Measurements from ENCODE around the gene ADAMTS6.

Gene ADAMTS6

DNA sequence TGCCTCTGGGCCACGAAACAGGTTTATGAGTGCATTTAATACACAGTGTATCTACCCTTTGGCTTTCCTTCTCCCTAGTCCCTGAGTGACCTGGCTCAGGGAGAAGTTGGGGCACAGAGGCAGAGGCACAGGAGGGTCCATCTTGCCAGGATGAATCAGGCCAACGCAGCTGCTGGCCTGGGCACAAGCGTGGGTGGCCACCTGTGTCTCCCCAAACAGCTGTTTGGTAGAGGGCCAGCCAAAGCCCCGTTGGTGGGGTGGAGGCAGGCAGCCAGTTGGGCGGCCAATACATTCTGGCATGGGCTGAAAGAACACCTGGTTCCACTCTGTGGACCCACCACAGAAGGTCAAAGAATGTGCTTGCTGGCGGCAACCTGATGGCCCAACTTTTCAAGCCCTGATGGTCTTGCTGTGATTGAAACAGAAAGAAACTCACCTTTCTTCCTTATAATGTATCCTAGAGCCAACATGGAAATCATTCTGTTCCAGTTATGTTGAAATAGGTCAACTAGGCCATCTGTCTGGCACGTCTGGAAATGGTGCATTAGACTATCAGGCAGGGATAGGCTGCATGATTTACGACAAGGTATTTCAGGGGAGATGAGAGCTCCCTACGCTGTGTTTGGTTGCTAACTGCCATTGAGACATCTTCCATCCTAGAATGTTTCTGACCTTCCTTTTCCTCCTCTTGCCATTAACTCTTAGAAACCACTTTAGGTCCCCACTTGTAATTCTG lies 337.4 kb downstream of the ADAMTS6 start:
- DNase-seq (ENCODE audit: low read depth) = no peak

DNA sequence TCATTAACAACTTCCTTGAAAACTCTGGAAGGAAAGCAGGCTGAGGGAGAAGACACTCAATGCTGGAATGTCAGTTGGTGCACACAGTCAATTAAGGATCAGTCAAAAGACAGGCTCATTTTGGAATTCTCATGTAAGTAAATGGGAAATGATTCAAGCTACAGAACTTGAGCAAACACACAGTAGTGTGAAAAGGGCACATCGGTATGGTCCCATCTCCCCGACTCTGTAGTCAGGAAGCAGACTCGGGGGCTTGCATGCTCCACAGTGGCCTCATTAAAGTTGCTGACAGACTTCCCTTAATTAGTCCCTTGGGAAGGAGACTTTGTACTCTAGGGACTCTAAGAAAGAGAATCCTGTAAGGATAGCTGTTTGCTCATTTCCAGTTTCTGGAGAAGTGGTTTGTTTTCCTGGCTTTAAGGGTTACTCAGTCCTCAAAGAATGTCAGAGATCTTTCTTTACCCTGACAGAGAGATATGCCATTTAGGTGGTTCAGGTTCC lies 339.2 kb downstream of the ADAMTS6 start:
- DNase-seq (ENCODE audit: low read depth) = no peak

- DNase-seq (ENCODE audit: low read depth) = no peak
Observed at GRCh38 chr5:65142016-65142415, 339.7 kb downstream of the ADAMTS6 start.

- DNase-seq (ENCODE audit: low read depth) = no peak
Observed at GRCh38 chr5:65141493-65141892, 340.2 kb downstream of the ADAMTS6 start.

DNA sequence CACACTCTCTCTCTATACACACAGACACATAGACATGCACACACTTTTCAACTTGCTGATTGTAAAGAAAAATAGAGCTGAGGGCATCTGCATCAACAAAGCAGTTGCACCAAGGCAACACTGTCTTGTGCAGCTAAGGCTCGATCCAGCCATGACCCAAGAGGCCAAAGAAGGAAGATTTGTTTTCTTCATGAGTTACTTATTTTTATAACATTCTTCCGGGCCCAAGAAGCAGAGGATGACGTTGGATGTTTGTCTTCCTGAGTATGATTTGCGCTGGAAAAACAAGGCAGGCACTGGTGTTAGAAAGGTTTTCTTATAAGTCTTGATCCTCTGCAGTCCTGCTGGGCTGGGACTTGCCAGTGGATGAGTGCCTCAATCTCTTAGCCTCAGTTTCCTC lies 344.1 kb downstream of the ADAMTS6 start:
- no peak for DNase-seq (ENCODE audit: low read depth)

- no peak for DNase-seq (ENCODE audit: low read depth)
Observed at GRCh38 chr5:65133477-65134110, 348.1 kb downstream of the ADAMTS6 start.

DNA sequence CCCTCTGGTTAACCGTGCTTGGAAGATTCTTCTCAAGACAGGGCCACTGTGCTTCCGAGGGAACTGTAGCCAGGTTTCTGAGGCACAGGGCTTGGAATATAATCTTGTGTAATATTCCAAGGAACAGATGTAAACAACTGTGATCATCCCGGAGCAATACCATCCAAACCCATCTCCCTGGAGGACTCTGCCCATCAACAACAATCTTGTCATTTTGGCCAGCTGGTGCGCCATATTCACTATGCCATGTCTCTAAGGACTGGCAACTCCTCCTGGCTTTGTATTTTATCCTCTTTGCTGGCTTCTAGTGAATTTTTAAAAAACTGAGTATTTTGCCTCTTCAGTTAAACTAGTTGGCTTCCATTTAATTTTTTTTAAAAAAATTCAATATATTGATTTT lies 349.3 kb downstream of the ADAMTS6 start:
- DNase-seq (ENCODE audit: low read depth) = no peak

DNA sequence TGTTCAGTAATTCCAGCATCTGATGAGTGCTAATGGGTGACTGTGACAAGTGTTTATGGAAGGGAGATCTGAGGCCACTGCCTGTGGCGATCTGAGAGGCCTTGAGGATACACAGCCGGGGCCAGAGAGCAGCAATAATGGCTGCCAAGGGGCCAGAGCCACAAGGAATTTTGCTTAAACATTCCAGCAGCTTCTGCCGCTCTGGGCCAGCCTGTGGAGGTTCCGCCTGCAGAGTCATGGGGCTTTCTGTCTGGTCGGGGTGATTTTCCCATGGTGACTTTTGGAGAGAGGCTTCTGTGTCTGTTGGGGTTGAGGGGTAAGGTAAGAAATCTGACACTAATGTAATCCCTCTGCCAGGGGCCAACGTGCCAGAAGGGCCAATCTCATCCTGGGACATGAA lies 353.5 kb downstream of the ADAMTS6 start:
- no peak for DNase-seq (ENCODE audit: low read depth)

GRCh38 chr5:65127161-65127901 lies 354.4 kb downstream of the ADAMTS6 start:
- DNase-seq (ENCODE audit: low read depth) = no peak

DNA sequence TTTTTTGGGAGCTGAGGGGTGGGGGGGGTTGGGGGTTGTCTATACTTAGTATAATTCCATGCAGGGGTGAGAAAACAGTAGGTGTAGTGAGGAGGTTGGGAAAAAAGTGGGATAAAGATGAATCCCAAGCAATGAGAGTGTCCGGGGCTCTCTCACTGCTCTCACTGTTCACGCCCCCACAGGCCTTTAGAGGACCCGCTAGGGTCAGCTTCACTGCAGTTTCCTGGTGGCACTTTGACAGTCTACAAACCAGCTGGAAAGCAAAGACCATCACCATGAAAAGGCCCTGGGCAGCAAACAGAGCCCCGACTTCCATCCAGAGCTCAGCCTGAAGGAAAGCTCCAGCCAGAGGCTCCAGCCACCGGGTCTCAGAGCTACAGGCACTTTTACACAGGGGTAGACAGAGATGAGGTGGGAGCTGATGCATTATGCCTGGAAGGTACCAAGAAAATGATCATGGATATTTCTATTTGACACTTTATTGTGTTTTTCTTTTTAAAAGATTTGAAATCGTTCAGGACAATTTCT lies 355.1 kb downstream of the ADAMTS6 start:
- DNase-seq (ENCODE audit: low read depth) = no peak

GRCh38 chr5:65125591-65126541 lies 355.9 kb downstream of the ADAMTS6 start:
- DNase-seq (ENCODE audit: low read depth) = no peak

DNA sequence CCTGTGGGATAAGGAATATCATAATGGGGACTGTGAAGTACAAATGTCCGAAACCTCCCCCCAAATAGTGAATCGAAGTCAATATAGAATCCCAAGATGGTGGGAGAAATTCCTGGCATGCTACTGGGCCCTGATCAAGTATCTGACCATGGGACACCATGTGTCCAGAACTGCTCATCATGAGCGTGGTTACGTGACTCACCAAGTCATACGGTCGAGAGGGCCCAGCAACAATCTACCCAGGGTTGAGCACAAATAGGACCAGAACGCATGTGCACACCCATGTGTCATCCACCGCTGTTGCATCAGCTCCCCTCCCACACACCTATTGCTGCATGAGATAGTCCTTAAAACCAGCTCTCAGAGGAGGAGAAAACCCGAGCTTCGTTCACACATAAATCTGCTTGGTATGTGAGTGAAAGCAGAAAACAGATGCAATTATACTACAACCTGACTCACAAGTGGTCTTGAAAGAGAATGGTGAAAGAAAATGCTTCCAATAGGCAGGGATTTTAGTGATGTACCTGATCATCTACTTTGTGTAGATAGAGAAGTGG lies 359.8 kb downstream of the ADAMTS6 start:
- DNase-seq (ENCODE audit: low read depth) = no peak

GRCh38 chr5:65120371-65120967 lies 361.3 kb downstream of the ADAMTS6 start:
- no peak for DNase-seq (ENCODE audit: low read depth)

DNA sequence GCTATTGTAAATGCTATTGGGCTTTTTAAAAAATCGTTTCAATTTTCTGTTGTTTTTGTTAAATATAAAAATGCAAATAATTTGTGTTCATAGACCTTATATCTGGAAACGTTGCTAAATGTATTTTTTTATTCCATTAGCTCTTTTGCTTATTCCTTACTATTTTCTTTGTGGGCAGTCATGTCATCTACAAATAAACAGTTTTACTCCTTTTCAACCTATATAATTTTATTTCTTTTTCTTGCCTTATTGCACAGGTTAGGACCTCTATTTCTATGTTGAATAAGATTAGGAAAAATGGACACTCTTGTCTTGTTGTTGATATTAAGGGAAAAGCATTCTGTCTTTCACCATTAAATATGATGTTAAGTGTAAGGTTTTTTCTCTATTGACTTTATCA lies 364.2 kb downstream of the ADAMTS6 start:
- DNase-seq (ENCODE audit: low read depth) = no peak

- DNase-seq (ENCODE audit: low read depth) = no peak
Observed at GRCh38 chr5:65113771-65114170, 367.9 kb downstream of the ADAMTS6 start.

- no peak for DNase-seq (ENCODE audit: low read depth)
Observed at GRCh38 chr5:65111961-65112658, 369.6 kb downstream of the ADAMTS6 start.

DNA sequence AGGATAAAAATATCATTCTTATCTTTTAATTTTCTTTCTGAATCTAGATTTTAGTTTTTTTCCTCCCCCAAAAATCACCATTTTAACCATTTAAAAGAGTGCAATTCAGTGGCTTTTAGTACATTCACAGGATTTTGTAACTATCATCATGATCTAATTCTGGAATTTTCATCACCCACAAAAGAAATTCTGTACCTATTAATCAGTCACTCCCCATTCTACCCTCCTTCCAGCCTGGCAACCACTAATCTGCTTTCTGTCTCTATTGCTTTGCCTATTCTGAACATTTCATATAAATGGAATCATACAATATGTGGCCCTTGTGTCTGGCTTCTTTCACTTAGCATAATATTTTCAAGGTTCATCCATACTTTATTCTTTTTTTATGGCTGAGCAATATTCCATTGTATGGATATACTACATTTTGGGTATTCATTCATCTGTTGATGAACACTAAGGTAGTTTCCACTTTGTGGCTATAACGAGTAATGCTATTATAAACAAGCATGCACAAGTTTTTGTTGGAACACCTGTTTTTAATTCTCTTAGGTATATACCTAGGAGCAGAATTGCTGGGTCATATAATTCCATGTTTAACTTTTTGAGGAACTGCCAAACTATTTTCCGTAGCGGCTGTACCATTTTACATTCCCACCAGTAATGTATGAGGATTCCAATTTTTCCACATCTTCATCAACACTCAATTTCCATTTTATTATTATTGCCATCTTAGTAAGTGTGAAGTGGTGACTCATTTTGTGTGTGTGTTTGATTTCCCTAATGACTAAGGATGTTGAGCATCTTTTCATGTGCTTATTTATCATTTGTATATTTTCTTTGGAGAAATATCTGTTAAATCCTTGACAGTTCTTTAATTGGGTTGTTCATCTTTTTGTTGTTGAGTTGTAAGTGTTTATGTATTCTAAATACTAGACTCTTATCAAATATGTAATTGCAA lies 372.7 kb downstream of the ADAMTS6 start:
- no peak for DNase-seq (ENCODE audit: low read depth)

DNA sequence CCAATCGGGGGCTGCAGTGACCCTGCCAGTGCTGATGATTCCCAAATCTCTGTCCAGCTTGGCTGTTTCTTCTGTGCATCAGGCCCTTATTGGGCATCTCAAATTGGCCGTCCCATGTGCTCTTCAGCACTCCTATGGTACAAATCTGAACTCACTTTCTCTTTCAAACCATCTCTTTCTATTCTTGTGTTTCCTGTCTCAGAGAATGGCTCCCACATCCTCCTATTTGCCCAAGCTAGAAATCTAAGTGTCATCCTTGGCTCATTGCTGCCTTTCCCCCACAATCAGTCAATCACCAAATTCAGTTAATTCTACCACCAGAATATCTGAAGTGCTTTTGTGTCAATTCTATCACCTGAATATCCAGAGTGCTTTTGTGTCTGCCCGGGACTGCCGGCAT lies 376.4 kb downstream of the ADAMTS6 start:
- DNase-seq (ENCODE audit: low read depth) = no peak

DNA sequence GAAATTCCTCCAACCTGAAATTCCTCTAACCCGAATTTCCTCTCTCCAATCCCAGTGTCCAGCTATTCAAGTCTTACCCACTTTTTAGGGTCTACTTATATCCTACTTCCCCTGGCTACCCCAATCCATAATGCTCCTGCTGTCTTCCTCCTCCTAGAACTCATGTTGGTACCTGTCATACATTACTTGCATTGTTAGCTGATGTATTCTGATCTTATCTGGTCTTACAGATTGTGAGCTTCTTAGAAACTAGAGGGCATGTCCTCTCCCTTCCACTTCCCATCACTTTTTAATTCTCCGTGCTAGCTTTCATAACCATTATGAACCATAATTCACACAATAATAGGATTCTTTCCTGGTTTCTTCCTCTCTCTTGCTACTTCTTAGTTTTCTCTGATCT lies 376.9 kb downstream of the ADAMTS6 start:
- no peak for DNase-seq (ENCODE audit: low read depth)

All from T follicular helper cell (primary cell).